Peyer's patch (tissue), 4 donors: ENCODE measurements around the gene PRKAB2. TPM values are rescaled to one million over a fixed set of nuclear protein-coding genes. Genes with fewer than 3 reads are reported as not detected.
"Not testable (repeated sequence)": the region's sequence is repeated elsewhere in the genome, so short reads cannot be mapped to it uniquely, and the experiment has no call there.

Experiments
- DNase-seq, 3 donors: peaks; one replicate each; pipeline ENCODE4 v3.0.0-alpha.2; 2017 to 2019
- H3K27ac ChIP-seq, 4 donors: fragments of 200-600 bp; sonication (generic); one replicate each; pipeline ENCODE4 v1.5.1; 2016 to 2019
- H3K27me3 ChIP-seq, 2 donors: fragments of 200-600 bp; sonication (generic); one replicate each; pipeline ENCODE4 v1.5.1; 2019
- H3K36me3 ChIP-seq, 3 donors: fragments of 200-600 bp; sonication (generic); one replicate each; pipeline ENCODE4 v1.5.1; 2016 to 2019
- H3K4me1 ChIP-seq, 4 donors: fragments of 200-600 bp; sonication (generic); one replicate each; pipeline ENCODE4 v1.5.1; 2016 to 2019
- H3K4me3 ChIP-seq, 4 donors: fragments of 200-600 bp; sonication (generic); 1 replicate in 3 of 4; 2 replicates in 1 of 4; pipeline ENCODE4 v1.5.1; 2016 to 2019; ENCODE audit warnings: mild to moderate bottlenecking in 1 of 4
- H3K9me3 ChIP-seq, 4 donors: fragments of 200-600 bp; sonication (generic); one replicate each; pipeline ENCODE4 v1.5.1; 2016 to 2019; ENCODE audit warnings: mild to moderate bottlenecking in 1 of 4
- CTCF ChIP-seq, 6 experiments: fragments of 450-650 bp in 4 of 6; fragments of 200-600 bp in 2 of 6; sonication (generic) in 1 of 6; IDR thresholded peaks; one replicate each; pipeline ENCODE4 v1.5.1; 2017 to 2019; ENCODE audit warnings: antibody characterized with exemption in 6 of 6, mild to moderate bottlenecking in 3 of 6, moderate library complexity in 1 of 6
- POLR2A ChIP-seq, 2 donors: fragments of 450-650 bp; IDR thresholded peaks; one replicate each; pipeline ENCODE4 v1.5.1; 2017; ENCODE audit warnings: antibody characterized with exemption in 2 of 2, mild to moderate bottlenecking in 2 of 2, moderate library complexity in 2 of 2
- total RNA-seq, 4 donors: library from RNA; depleted of rRNA; stranded (reverse); fragments of >200 nt; gene quantifications; one replicate each; pipeline ENCODE4 v1.1.0, GENCODE V29; 2016

The PRKAB2 gene
- total RNA-seq, 4 donors from 2014 or later = 9.9 to 45.5 (median 42.2) TPM

- Histone ChIP-seq H3K27ac (no peak overlapping the region), H3K4me3 (no peak overlapping the region), H3K9me3 (no peaks in the 10 kb centered on the region), H3K36me3 (no peaks in the 10 kb centered on the region), H3K27me3 (no peaks in the 10 kb centered on the region), H3K4me1 (no peaks in the 10 kb centered on the region)
- no peak for DNase-seq
- TF ChIP-seq POLR2A (IDR thresholded peaks at IDR 0.05) = no peak
- no peak for TF ChIP-seq CTCF (IDR thresholded peaks at IDR 0.05)
Observed at GRCh38 chr1:147142886-147143285, 29.4 kb downstream of the PRKAB2 start.

- not testable (repeated sequence) for H3K4me1 ChIP-seq, H3K27ac ChIP-seq, DNase-seq, H3K9me3 ChIP-seq, H3K27me3 ChIP-seq, H3K36me3 ChIP-seq, H3K4me3 ChIP-seq
Observed at GRCh38 chr1:147130721-147131120, 41.5 kb downstream of the PRKAB2 start.

GRCh38 chr1:147129116-147129873, 43.0 kb downstream of the PRKAB2 start:
- TF ChIP-seq POLR2A (IDR thresholded peaks at IDR 0.05) (no peak), CTCF (IDR thresholded peaks at IDR 0.05) (no peak)
- H3K27me3 ChIP-seq = no peaks in the 10 kb centered on the region
- no peaks in the 10 kb centered on the region for H3K9me3 ChIP-seq
- H3K36me3 ChIP-seq = no peaks in the 10 kb centered on the region
- no peaks in the 10 kb centered on the region for H3K4me1 ChIP-seq
- no peak for DNase-seq
- no peak overlapping the region for H3K4me3 ChIP-seq
- no peak overlapping the region for H3K27ac ChIP-seq

- H3K4me3 ChIP-seq = no peak overlapping the region
- H3K4me1 ChIP-seq = no peaks in the 10 kb centered on the region
- no peaks in the 10 kb centered on the region for H3K36me3 ChIP-seq
- no peaks in the 10 kb centered on the region for H3K9me3 ChIP-seq
- DNase-seq = no peak
- no peak overlapping the region for H3K27ac ChIP-seq
- no peaks in the 10 kb centered on the region for H3K27me3 ChIP-seq
- TF ChIP-seq CTCF (IDR thresholded peaks at IDR 0.05) = no peak
- TF ChIP-seq POLR2A (IDR thresholded peaks at IDR 0.05) = no peak
Observed at GRCh38 chr1:147124266-147124665, 48.0 kb downstream of the PRKAB2 start.

GRCh38 chr1:147117109-147117508, 55.2 kb downstream of the PRKAB2 start:
- Histone ChIP-seq H3K36me3 (no peaks in the 10 kb centered on the region), H3K4me3 (no peak overlapping the region), H3K27me3 (no peaks in the 10 kb centered on the region), H3K9me3 (no peaks in the 10 kb centered on the region), H3K4me1 (no peaks in the 10 kb centered on the region), H3K27ac (no peak overlapping the region)
- DNase-seq = no peak
- TF ChIP-seq POLR2A (IDR thresholded peaks at IDR 0.05) (no peak), CTCF (IDR thresholded peaks at IDR 0.05) (no peak)

GRCh38 chr1:147115496-147115895, 56.8 kb downstream of the PRKAB2 start:
- no peak for DNase-seq
- no peaks in the 10 kb centered on the region for H3K27me3 ChIP-seq
- no peaks in the 10 kb centered on the region for H3K4me1 ChIP-seq
- H3K9me3 ChIP-seq = no peaks in the 10 kb centered on the region
- no peak overlapping the region for H3K4me3 ChIP-seq
- H3K27ac ChIP-seq = no peak overlapping the region
- no peaks in the 10 kb centered on the region for H3K36me3 ChIP-seq
- no peak for TF ChIP-seq POLR2A (IDR thresholded peaks at IDR 0.05)

- not testable (repeated sequence) for H3K9me3 ChIP-seq, H3K36me3 ChIP-seq, H3K27me3 ChIP-seq, DNase-seq, H3K4me3 ChIP-seq, H3K4me1 ChIP-seq, H3K27ac ChIP-seq
Observed at GRCh38 chr1:147115079-147115478, 57.2 kb downstream of the PRKAB2 start.

- H3K4me1 ChIP-seq, H3K9me3 ChIP-seq, H3K4me3 ChIP-seq, H3K27ac ChIP-seq, H3K27me3 ChIP-seq, H3K36me3 ChIP-seq, DNase-seq: not testable (repeated sequence)
Observed at GRCh38 chr1:147114353-147114752, 57.9 kb downstream of the PRKAB2 start.
